Astrocyte (in vitro differentiated cells and primary cell): Measurements from ENCODE around the gene ZSWIM3.

Source experiments
- EZH2 ChIP-seq: IDR thresholded peaks from 2 replicates; pipeline ENCODE4 v1.6.1; 2012; ENCODE audit warnings: mild to moderate bottlenecking, low read length, inconsistent platforms; ENCODE audit not compliant: insufficient read depth
- TF ChIP-seq, protein P1 (sequence below): IDR thresholded peaks from 2 replicates; pipeline ENCODE4 v1.5.1; 2011; ENCODE audit warnings: low read depth, mild to moderate bottlenecking, inconsistent platforms, low read length, moderate library complexity; ENCODE audit not compliant: insufficient read depth

DNA sequence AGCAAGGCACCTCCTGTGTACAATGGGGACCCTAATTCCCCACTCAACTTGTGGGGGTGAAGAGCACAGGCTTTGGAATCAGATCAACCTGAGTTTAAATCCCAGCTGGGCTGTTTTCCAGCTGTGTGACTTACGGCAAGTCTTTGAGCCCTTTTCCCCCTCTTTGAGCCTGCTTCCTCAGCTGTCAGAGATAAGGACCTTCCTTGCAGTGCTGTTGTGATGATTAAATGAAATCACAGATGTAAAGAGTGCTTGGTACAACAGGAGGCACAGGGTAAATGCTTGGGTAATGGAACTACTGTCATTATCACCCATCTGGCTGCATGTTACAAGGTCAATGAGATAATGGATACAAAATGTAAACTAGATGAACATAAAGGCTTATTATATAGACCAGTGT is 20.6 kb upstream of the ZSWIM3 start:
- TF ChIP-seq, protein P1, sequence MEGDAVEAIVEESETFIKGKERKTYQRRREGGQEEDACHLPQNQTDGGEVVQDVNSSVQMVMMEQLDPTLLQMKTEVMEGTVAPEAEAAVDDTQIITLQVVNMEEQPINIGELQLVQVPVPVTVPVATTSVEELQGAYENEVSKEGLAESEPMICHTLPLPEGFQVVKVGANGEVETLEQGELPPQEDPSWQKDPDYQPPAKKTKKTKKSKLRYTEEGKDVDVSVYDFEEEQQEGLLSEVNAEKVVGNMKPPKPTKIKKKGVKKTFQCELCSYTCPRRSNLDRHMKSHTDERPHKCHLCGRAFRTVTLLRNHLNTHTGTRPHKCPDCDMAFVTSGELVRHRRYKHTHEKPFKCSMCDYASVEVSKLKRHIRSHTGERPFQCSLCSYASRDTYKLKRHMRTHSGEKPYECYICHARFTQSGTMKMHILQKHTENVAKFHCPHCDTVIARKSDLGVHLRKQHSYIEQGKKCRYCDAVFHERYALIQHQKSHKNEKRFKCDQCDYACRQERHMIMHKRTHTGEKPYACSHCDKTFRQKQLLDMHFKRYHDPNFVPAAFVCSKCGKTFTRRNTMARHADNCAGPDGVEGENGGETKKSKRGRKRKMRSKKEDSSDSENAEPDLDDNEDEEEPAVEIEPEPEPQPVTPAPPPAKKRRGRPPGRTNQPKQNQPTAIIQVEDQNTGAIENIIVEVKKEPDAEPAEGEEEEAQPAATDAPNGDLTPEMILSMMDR = no peak
- no peak for TF ChIP-seq EZH2
